GM10248 (cell line): ENCODE measurements around the gene ACBD3.

Experiments used
- CTCF ChIA-PET: fragments of 300-600 bp; sonication (Branson Sonifier 250); formaldehyde crosslinking; extraction: SDS; loops from one replicate; lab custom pipeline; 2021; ENCODE audit warnings: antibody characterized with exemption; lab: Yijun Ruan, JAX
- POLR2A ChIA-PET: fragments of 350-650 bp; sonication (Branson Sonifier 250); formaldehyde crosslinking; extraction: SDS; loops from one replicate; lab custom pipeline; 2020; ENCODE audit warnings: antibody characterized with exemption; lab: Yijun Ruan, JAX
- DNase-seq: peaks from one replicate; pipeline ENCODE4 v3.0.0; 2012; ENCODE audit errors: extremely low spot score
- TF ChIP-seq, protein P1 (sequence below): IDR thresholded peaks from 2 replicates; pipeline ENCODE4 v1.5.1; 2012; ENCODE audit warnings: mild to moderate bottlenecking, low read depth; ENCODE audit errors: extremely low read depth, missing control alignments, control extremely low read depth

ACBD3 gene

DNA sequence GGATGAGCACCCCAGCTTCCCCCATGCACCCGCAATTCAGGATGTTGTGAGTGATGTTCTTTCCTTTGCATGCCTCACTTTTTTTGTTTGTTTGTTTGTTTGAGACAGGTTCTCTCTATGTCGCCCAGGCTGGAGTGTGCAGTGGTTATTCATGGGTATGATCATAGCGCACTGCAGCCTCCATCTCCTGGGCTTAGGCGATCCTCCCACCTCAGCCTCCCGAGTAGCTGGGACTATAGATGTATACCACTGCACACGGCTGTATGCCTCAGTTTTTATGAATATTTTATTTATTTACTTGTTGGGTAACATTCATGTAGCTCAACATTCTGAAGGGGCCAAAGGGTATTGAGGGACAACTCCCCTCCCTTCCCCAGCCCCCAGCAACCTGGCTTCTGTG, 69.2 kb downstream of the ACBD3 start:
- ChIA-PET POLR2A (interaction anchor here (0.6 kb wide), 1 partner anchor 49 kb away, joined by 9 read pairs; no protein-coding TSS in a partner anchor), CTCF (interaction anchor here (0.9 to 3.9 kb wide), 5 partner anchors 8 to 155 kb away, joined by 3 to 20 read pairs (median 7); partner anchors contain the start of gene H3-3A)
- no peak for DNase-seq
- TF ChIP-seq, protein P1, sequence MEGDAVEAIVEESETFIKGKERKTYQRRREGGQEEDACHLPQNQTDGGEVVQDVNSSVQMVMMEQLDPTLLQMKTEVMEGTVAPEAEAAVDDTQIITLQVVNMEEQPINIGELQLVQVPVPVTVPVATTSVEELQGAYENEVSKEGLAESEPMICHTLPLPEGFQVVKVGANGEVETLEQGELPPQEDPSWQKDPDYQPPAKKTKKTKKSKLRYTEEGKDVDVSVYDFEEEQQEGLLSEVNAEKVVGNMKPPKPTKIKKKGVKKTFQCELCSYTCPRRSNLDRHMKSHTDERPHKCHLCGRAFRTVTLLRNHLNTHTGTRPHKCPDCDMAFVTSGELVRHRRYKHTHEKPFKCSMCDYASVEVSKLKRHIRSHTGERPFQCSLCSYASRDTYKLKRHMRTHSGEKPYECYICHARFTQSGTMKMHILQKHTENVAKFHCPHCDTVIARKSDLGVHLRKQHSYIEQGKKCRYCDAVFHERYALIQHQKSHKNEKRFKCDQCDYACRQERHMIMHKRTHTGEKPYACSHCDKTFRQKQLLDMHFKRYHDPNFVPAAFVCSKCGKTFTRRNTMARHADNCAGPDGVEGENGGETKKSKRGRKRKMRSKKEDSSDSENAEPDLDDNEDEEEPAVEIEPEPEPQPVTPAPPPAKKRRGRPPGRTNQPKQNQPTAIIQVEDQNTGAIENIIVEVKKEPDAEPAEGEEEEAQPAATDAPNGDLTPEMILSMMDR = no peak

DNA sequence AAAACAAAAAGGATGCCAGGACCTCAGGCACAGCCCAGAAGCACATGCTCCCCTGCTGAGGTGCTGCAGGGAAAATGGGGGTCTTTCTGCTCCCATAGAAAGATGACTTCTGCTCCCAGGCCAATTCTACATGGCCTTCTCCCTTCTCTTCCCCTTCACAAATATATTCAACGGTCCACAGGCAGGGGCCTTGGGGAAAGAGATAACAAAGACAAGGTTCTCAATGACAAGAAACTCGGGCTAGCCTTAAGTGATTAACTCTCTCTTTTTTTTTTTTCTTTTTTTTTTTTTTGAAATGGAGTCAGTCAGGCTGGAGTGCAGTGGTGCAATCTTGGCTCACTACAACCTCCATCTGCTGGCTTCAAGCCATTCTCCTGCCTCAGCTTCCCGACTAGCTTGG, 69.9 kb downstream of the ACBD3 start:
- no peak for DNase-seq
- POLR2A ChIA-PET = interaction anchor here (0.6 kb wide), 1 partner anchor 50 kb away, joined by 9 read pairs; no protein-coding TSS in a partner anchor
- TF ChIP-seq, protein P1 = no peak
- CTCF ChIA-PET = interaction anchor here (0.9 to 3.9 kb wide), 4 partner anchors 9 to 155 kb away, joined by 3 to 20 read pairs (median 12); partner anchors contain the start of gene H3-3A

DNA sequence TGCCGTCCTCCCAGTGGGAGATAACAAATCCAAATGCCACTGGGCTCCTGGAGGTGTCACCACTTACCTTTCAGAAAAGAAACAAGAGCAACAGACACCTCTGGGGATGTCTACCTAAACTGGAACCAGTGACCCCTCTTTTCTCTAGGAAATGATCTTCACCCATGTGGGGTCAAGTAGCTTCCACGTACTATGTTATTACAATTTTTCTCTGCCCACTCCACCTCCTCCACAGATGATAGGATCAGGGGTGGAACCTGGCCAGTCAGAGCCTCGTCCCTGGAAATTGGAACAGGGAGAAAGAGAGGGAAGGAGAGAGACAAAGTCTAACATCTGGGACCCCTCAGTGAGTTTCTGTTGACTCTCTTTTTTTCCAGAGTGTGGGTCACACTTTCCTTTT, 73.9 kb downstream of the ACBD3 start:
- TF ChIP-seq, protein P1 = no peak
- DNase-seq = no peak
- POLR2A ChIA-PET = no interaction called here
- CTCF ChIA-PET = interaction anchor here (2.1 to 7.2 kb wide), 6 partner anchors 7 to 84 kb away, joined by 5 to 78 read pairs (median 36); no protein-coding TSS in a partner anchor

DNA sequence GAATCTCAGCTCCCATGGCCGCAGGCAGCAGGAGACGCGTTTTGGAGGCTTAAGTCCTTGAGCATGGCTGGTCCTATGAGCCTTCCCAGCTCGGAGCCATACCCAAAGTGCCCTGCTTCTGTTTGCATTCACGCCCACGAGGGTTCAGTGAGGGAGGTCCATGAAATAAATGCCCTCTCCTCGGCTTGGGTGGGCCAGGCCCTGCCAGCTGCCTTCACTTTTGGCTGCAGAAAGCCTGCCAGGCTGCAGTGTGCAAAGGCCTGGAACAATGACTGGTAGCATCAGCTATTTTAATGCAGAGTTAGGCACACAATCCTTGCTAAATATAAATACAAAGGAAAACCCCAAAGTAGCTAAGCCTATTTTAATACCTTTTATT, 74.7 kb downstream of the ACBD3 start:
- no peak for DNase-seq
- CTCF ChIA-PET = interaction anchor here (1.1 to 7.2 kb wide), 9 partner anchors 8 to 133 kb away, joined by 3 to 78 read pairs (median 12); no protein-coding TSS in a partner anchor
- TF ChIP-seq, protein P1 = no peak
- POLR2A ChIA-PET = no interaction called here

DNA sequence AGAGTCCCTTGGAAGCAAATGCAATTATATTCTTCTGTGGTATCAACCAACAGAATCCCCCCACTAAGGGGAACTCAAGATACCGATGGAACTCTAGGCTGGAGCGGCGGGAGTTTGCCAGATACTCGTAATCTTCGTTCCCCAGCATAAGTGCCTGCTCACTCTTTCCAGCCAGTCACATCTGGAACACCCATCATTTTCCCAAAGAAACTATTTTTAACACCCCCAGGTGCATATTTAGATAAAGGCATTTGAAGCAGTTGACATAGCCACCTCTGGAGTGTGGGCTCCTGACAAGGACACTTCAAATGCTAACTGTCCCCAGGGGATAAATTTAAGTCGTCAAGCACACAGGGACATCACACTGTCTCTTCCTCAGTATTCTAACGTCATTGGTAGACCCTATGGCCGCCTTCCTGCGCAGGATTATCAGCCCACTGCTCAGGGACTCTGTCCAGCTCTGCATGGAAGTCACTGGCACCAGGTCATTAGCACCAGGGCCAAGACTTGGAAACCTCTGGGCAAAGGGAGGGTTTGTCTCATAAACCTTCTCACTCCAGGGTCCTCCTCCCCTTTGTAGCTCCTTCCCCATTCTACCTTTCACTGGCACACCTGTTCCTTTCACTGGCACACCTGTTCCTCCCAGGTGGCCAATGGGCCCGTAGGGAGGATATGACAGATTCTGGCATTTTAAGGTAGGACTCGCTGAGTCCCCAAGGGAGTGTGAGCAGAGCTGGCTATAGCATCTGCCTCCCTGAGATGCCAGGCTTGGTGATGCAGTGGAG, 75.3 kb downstream of the ACBD3 start:
- TF ChIP-seq, protein P1 = no peak
- POLR2A ChIA-PET = interaction anchor here (0.5 to 2.4 kb wide), 4 partner anchors 28 to 83 kb away, joined by 3 to 7 read pairs (median 4); partner anchors contain the start of gene H3-3A
- DNase-seq = no peak

More for the DNA sequence above, 75.3 kb downstream of the ACBD3 start:
- CTCF ChIA-PET = interaction anchor here (0.9 to 7.2 kb wide), 9 partner anchors 8 to 133 kb away, joined by 3 to 78 read pairs (median 12); no protein-coding TSS in a partner anchor
